Tibial nerve (tissue), 3 donors: Measurements from ENCODE around the gene LY86.

Experiments
- POLR2A ChIP-seq, 2 donors: fragments of 450-650 bp; IDR thresholded peaks; one replicate each; pipeline ENCODE4 v1.6.1; 2017; ENCODE audit warnings: antibody characterized with exemption in 2 of 2, mild to moderate bottlenecking in 2 of 2, moderate library complexity in 2 of 2
- TF ChIP-seq, protein P1 (sequence below), 5 experiments: fragments of 200-600 bp in 3 of 5; fragments of 450-650 bp in 2 of 5; sonication (generic) in 3 of 5; IDR thresholded peaks; one replicate each; pipeline ENCODE4 v1.5.1; 2016 to 2019; ENCODE audit warnings: antibody characterized with exemption in 5 of 5, mild to moderate bottlenecking in 3 of 5, moderate library complexity in 2 of 5

DNA sequence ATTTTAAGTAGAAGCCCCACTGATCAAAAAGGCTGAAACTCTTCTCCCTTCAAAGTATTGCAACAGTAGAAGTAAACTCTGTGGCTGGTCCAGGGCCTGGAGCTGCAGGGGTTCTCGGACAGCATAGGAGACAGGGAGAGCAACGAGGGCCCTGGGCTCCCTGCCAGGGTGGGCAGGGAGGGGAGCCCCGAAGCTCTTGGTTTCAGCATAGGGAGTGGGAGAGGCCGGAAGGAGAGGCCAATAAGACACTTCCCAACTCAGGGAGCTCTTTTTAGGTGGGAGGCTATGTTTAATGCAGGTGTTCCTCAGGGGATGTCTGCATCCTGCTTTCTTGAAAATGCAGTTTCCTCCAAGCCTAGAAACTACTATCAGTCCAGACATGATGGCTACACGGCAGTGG lies 91.1 kb downstream of the LY86 start:
- TF ChIP-seq, protein P1, sequence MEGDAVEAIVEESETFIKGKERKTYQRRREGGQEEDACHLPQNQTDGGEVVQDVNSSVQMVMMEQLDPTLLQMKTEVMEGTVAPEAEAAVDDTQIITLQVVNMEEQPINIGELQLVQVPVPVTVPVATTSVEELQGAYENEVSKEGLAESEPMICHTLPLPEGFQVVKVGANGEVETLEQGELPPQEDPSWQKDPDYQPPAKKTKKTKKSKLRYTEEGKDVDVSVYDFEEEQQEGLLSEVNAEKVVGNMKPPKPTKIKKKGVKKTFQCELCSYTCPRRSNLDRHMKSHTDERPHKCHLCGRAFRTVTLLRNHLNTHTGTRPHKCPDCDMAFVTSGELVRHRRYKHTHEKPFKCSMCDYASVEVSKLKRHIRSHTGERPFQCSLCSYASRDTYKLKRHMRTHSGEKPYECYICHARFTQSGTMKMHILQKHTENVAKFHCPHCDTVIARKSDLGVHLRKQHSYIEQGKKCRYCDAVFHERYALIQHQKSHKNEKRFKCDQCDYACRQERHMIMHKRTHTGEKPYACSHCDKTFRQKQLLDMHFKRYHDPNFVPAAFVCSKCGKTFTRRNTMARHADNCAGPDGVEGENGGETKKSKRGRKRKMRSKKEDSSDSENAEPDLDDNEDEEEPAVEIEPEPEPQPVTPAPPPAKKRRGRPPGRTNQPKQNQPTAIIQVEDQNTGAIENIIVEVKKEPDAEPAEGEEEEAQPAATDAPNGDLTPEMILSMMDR (IDR thresholded peaks at IDR 0.05), result no peak
- no peak for TF ChIP-seq POLR2A (IDR thresholded peaks at IDR 0.05)
